HCT116 (cell line): ENCODE measurements around the gene GPAT3.

Experiments used
- SRF ChIP-seq: IDR thresholded peaks from 2 replicates; pipeline ENCODE4 v1.6.1; 2012; ENCODE audit warnings: low read depth
- TF ChIP-seq, protein P1 (sequence below), 3 experiments: fragments of 200-600 bp in 1 of 3; sonication (generic) in 1 of 3; IDR thresholded peaks in 2 of 3; conservative IDR thresholded peaks in 1 of 3; 2 replicates each; pipeline ENCODE4 v1.5.1; 2012 to 2017; ENCODE audit warnings: low read depth in 2 of 3, low read length in 2 of 3, antibody characterized with exemption in 1 of 3, borderline replicate concordance in 1 of 3, control low read depth in 1 of 3, mild to moderate bottlenecking in 1 of 3, mixed read lengths in 1 of 3, mixed run types in 1 of 3, moderate library complexity in 1 of 3; ENCODE audit not compliant: insufficient read depth in 1 of 3

GRCh38 chr4:83504996-83505395 is 30.9 kb upstream of the GPAT3 start:
- no peak for TF ChIP-seq SRF
- TF ChIP-seq, protein P1, sequence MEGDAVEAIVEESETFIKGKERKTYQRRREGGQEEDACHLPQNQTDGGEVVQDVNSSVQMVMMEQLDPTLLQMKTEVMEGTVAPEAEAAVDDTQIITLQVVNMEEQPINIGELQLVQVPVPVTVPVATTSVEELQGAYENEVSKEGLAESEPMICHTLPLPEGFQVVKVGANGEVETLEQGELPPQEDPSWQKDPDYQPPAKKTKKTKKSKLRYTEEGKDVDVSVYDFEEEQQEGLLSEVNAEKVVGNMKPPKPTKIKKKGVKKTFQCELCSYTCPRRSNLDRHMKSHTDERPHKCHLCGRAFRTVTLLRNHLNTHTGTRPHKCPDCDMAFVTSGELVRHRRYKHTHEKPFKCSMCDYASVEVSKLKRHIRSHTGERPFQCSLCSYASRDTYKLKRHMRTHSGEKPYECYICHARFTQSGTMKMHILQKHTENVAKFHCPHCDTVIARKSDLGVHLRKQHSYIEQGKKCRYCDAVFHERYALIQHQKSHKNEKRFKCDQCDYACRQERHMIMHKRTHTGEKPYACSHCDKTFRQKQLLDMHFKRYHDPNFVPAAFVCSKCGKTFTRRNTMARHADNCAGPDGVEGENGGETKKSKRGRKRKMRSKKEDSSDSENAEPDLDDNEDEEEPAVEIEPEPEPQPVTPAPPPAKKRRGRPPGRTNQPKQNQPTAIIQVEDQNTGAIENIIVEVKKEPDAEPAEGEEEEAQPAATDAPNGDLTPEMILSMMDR (IDR thresholded peaks at IDR 0.05 in 2 of 3, conservative IDR thresholded peaks at IDR 0.05 in 1 of 3; ENCODE audit: borderline replicate concordance in 1 of 3, insufficient read depth in 1 of 3, low read depth in 2 of 3, low read length in 2 of 3): no peak
